Femur (tissue), 1 donor: ENCODE measurements around the gene ABCC4.

ENCODE experiments used
- DNase-seq: peaks from one replicate; pipeline ENCODE4 v3.0.0-alpha.2; 2017

ABCC4 gene

DNA sequence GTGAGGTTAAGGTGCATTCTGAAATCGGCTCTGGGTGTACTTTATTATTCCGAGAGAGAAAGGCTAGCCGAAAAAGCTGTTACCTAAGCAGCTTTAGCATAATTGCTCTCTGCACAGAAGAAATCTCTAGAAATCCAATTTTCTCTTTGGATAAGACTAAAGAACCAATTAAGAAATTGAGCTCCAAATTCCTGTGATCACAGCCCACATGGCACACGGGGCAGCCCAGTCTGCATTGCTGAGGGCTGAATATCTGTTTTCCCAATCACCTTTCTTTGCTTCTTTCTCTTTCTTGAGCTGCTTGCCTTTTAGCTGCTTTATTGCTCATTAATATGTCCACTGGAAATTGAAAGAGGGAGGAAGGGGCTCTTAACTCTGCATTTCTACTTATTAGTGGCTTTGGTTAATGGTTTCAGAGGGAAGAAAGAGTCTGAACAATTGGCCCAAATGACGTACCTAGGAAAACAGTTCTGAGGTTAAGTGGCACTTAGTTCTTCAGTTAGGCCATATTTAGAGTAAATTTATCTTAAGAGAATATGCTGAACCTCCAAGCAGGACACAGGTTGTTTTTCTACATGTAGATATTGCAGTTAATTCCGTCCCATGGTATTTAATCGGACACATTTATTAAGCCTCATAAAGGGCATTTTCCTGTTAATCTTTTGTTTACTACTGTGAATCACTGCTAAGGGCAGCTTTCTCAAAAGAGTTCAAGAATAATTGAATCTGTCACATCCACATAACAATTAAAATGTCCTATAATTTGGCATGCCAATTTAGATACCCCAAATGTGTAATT lies 265.7 kb downstream of the ABCC4 start:
- DNase-seq = no peak

DNA sequence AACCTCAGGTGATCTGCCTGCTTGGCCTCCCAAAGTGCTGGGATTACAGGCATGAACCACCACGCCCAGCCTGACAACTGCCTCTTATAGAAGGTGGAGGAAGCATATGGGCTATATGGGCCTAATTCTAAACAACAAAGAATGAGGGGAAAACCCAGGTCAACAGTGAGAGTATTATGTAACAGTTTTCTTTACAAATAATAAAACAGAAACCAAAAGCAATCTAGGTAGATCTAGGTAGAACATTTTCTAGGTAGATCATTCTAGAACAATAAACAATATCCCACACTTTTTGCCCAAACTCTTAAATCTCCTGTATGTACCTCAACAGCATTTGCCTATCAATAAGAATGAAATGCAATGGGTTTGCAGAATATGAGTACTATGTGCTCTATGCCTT lies 267.4 kb downstream of the ABCC4 start:
- no peak for DNase-seq

DNA sequence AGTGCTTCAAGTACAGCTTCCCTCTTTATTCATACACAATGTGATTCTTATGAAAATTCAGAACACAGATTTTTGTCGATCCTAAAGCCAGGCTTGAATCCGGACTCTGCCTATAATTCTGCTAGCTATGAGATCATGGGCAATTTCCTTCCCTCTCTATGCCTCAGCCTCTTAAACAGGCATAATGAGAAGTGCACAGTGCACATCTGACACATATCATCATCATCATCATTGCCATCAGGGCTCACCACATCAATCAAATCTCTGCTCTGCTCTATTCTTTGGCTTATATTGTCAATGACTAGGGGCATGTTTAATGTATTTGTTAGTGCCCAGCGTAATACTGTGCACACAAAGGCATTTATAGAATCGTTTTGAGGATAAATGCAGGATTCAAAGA lies 269.1 kb downstream of the ABCC4 start:
- no peak for DNase-seq

DNA sequence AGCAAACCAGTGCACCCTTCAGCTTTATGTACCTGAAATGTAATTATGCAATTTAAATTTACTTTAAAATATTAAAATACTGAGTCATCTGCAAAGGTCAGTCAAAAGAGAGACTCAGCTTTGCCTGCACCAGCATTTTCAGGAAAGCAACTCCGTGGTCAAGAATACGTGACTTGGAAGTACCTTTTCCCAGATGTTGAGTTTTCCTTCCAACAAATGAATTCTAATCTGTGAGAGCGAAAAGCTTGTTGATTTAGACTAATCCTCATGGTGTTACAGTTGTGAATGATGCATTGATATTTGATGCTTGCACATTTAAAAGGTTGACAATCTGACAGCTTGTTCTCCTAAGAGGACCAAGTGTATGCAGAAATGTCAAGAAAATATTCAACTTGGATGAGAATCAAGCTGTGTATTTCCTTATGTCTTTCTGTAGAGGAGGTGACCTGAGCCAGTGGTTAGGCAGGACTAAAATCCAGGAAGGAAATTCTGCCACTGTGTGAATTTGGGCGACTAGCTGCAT lies 270.4 kb downstream of the ABCC4 start:
- DNase-seq = no peak

DNA sequence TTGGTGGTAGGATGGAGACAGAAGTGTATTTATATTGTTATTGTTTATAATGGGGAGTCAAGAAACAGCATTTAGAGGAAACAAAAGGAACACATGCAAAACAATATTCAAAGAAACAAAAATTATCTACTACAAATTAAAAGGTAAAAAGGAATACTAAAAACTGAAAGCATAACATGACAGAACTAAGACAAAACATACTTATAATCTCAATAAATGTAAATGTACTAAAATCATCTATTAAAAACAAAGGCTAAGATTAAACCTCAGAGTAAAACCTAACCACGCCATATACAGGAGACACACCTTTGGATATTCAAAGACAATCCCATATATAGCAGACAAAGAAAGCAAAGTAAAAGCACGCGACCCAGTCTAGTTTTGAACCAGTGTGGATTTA lies 273.6 kb downstream of the ABCC4 start:
- no peak for DNase-seq

DNA sequence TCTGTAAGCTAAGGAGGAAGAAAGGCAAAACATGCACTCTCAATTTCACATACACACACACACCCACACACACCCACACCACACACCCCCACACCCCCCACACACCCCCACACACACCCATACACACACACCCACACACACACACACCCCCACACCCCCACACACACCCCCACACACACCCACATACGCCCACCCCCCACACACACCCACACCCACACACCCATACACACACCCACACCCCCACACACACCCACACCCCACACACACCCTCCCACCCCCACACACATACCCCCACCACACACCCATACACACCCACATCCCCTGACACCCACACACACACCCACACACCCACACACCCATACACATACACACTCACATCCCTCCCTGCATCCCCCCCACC lies 276.1 kb downstream of the ABCC4 start:
- DNase-seq = no peak

DNA sequence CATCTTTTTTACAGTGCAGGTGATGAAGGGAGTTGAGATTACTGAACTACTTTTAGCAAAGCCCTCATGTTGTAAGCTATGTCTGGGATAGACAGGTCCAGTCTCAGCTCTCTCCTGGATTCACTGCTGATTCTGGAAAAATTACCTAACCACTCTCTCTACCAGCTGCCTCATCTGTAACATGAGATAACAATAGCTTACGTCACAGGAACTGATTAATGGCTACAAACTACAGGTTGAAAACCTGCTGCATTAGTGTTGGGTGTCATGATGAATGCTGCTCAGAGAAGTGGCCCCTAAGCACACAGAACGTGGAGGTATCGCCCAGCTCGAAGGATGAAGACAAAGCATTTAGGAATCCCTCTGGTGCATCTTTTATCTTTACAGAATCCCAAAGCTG lies 277.8 kb downstream of the ABCC4 start:
- DNase-seq = no peak

DNA sequence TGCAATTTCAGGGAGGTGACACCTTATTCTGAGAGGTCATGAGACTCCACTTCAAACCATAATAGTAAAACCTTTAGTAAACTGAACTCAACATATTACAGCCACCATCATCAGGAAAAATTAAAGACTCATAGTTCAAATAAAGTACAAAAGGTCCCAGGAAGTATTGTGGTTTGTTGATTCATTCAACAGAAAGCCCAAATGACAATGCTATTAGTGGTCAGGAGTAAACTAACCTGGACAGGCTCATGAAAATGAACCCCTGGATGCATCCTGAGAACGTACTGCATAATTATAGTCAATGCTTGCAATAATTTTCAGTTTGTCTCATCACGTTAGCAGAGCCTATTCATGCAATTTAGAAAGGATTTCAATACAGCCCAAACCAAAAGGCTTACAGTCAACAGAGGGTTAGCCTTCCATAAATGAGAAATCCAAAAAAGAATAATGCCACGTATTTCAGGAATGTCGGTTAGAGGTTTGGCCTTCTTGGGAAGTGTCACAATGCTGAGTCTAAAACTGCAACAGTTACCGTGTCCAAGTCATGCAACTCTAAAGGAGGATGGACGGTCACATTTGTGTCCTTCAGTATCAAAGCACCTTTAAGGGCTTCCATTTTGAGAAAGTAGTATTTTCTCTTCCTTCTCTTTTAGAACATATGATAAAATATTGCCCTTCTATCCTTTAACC lies 280.8 kb downstream of the ABCC4 start:
- DNase-seq = no peak

DNA sequence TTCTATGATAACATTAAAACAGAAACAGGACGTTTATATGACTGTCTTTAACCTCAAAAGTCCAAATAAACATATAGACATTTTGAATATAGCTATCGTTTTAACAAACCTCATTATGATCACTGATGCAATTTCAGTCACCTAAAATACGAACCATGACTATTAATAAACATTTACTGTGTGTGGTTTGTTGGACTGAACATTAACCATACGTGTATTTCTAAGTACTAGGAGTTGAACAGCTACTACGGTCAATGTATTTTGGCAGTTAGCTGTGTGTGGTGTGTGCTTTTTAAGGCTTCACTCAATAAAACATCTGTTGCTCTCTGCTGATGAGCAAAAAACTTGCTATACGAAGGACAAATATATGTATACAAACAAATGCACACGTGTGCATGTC lies 281.4 kb downstream of the ABCC4 start:
- DNase-seq = no peak

DNA sequence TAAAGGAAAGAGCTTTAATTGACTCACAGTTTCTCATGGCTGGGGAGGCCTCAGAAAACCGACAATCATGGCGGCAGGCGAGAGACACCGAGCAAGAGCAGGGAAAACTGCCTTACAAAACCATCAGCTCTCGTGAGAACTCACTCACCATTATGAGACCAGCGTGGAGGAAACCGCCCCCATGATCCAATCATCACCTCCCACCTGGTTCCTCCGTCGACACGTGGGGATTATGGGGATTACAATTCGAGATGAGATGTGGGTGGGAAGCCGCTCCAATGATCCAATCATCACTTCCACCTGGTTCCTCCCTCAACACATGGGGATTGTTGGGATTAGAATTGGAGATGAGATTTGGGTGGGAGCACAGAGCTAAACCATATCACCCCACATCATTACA lies 293.9 kb downstream of the ABCC4 start:
- DNase-seq = no peak

DNA sequence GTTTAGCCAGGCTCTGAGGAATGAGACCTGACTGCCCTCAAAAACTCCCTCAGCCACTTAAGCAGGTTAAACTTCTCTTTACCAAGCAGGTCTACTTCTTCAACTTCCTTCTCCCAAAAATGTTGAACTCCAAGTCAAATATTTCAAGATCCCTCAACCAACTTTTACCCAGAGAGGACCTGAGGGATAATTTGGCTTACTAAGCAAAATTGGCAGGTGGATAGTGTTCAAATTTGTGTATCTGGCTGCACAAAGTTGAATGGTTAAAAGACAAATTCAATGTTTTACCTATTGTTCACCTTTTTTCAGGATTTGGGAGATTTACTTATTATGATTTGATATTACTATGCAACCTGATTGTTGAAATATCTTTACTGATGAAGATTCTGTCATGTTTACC lies 296.0 kb downstream of the ABCC4 start:
- no peak for DNase-seq

DNA sequence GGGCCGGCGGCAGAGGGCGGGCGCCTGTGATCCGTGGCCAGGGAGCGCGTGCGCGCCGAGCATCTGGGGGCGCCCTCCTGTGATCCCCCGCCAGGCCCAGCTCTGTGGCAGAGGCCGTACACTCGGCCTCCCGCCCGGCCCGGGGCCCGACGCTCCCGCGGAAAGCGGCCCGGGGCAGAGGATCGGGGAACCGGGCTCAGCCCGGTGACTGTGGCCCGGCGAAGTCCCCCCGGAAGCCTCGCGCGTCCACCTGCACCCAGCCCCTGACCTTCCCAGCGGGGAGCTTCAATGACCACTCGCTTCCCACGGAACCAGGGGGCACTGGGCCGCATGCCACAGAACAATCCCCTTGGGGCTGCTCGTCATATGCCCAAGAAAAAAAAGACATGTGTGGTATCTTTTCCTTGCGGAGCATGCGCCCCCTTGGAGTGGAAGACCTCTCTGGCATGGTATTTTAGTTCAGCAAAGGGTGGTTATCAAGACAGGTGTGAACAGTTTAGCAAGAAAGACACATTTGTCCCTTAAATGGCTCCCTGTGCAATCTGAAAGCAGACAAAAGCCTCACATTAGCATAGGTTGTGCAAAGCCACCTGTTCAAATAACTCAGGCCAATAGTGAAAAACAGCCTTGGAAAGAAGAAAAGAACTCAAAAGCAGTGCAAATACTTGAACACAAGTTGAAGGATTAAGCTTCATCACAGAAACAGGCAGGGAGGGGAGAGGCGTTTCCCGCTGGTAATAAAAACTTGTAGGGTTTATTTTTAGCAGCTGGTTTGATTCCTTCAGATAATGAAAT lies 298.0 kb downstream of the ABCC4 start:
- peak; percentile 25 for DNase-seq

DNA sequence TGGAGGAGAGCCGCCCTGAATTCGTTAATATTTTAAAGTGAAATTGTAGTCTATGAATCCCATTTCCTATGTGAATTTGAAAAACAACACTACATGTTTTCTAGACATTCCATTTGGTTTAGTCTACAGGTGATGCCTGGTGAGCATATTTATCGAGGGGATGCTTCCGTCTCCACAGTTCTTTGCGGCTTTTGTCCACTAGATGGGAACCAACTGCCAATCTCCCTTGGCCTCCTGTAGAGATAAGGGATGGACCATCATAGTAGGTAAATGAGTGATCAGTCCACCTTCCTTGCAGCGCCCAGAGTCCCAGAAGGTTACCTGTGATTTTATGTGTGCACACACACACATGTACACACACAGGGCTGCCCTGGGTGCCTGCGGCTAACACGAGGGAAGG lies 299.1 kb downstream of the ABCC4 start:
- DNase-seq = no peak

DNA sequence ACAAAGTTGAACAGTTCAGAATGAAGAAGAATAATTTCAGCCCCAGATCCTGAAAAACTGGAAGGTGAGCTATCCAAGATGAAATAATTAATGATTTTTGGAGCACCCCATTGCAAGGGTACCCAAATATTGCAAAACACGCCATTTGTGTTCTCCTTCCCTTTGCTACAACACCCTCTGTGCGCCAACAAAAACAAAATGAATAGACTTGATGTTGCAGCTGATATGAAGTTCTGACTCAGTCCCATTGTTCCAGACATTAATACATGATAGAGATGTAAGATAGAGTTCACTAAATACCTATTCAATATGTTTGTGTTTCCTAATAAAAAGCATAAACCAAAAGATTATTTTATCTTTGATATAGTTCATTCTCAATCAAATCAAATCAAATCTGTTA lies 301.4 kb downstream of the ABCC4 start:
- no peak for DNase-seq

DNA sequence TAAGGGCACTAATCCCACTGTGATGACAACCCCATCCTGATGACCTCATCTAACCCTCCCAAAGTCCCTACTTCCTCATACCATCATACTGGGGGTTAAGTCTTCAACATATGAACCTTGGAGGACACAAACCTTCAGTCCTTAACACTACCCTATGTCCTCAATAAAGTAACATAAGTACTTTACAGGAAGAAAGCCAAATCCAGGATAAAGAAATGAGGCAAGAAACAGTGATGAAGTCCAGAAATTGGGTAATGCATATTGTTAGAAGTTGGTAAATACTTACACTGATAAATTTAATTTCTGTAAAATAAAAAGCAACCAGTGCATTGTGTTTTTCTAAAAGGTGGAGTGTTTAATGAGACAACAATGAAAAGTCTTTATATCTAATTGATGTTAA lies 304.1 kb downstream of the ABCC4 start:
- no peak for DNase-seq

DNA sequence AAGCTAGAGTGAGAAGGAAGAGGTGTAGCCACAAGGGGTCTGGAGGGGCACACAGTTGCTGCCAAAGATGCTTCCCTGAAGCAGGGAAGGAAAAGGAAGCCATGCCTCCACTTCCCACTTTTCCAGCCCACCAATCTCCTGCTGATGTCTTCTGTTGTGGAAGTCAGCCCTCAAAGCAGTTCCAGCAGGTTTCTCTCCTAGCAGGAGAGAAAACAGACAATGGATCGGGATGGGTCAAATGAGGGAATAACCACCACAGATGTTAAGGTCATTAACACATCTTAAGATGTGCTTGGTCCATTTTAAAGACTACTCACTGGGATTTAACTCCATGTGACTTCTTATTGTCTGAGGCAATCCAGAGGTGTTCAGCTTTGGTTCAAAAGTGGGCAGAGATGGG lies 304.8 kb downstream of the ABCC4 start:
- DNase-seq = no peak

DNA sequence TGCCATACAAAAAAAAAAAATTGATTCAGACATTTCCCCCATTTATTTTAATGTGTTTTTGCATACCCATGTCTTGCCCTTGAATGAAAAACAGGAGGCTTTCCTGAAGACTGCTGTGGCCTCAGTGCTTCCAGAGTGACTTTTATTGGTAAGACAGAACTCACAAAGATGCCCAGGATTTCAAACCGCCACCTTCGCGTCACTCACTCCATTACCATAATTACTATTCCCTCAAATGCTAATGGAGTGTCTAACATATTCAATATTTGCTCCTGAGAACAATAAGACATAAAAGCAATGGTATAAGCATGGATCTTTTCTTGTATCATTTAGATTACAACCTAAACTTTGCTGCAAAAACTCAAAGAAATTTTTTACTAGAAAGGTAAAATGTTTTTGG lies 306.7 kb downstream of the ABCC4 start:
- DNase-seq = no peak

DNA sequence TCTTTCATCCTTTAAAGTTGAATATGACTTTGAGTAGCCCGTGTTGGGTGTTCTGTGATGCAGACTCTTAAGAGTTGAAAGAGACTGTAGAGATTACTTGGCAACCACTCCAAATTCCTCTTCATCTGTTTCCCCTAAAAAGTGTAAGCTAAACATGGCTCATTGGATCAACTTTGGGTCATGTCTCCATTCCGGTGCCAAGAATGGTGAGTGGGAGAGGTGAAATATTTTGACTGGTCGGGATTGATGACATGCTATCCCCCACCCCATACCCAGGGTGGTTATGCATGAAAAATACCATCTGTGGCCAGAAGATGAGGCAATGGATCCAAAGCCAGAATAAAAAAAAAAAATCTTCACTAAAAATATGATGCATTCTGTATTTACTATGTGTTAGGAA lies 307.6 kb downstream of the ABCC4 start:
- DNase-seq = no peak

DNA sequence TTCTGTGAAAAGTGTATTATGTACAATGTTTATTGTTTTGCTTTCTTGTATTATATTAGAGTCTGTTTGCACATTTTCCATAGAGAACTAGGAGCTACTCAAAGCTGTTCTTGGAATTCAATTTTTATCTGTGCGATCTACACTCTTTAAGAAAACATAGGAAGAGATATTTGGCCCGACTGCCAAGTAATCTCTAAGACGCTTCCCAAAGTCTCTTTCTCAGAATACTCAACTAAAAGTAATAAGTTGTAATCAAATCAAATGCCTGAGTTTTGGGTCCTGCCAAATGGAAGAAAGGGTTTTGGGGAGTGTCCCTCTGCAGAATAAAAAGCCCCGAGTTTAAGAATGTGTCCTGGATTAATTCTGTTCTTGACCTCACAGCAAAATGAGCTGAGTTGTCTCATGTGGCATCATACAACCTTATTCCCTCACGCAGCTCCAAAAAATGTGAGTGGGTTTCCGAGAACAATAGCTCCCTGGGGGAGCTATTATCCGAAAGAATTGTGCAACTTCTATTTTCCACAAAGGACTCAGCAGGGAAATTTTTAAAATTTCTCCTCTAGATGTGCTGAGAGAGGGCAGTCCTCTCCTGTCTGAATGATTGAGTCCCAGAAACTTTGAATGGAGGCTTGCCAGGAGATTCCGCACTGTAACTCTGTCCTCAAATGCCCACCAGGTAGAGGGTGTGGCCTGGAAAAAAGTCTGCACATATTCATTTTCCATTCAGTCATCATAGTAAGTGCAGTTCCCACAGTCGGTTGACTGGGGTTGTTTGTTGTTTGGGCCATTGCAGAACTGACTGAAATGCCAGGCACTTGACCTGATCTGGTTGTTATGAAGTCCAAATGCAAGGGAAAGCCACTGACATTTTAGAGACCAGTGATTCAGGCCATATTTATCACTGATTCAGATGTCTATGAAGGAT lies 309.0 kb downstream of the ABCC4 start:
- peak; percentile 17 for DNase-seq

DNA sequence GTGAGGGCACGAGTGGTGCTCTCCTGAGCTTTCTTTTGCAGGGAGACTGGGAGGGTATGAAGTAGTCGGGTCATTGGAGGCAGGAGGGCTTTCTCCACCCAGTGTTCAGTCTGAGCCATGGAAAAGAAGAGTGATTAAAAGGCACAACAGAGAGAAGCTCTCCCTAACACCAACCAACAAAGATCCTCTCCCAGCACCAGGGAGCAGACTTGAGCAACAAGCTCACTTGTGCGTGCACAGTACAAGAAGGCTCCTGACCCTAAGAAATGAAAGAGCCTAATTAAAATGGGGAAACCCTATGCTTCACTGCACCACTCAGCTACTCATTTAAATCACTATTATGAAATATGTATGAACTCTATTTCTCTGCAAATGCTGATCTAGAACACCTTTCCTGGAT lies 312.6 kb downstream of the ABCC4 start:
- no peak for DNase-seq

DNA sequence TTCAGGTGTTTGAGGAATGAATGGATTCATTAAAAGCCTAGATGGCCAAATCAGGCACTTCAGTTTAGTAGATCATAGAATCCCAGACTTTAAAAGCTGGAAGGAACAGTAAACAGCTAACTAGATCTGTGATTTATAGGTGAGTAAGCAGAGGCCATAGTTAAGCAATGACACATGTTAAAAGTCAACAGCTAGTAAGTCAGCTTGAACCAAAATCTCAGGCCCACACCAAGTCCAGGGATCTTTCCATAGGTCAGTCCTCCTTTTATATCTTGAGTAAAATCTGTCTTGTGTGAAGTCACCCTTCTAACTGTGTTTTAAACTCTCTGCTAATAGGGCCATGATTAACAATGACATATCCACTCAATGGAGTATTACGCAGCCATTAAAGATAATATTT lies 313.4 kb downstream of the ABCC4 start:
- DNase-seq = no peak

DNA sequence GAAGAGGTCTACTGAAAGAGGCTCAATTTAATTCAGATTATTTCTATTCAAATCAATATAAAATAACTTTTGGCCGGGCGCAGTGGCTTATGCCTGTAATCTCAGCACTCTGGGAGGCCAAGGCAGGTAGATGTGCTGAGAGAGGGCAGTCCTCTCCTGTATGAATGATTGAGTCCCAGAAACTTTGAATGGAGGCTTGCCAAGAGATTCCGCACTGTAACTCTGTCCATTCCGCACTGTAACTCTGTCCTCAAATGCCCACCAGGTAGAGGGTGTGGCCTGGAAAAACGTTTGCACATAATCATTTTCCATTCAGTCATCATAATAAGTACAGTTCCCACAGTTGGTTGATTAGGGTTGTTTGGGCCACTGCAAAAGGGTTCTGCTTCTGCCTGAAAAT lies 314.2 kb downstream of the ABCC4 start:
- no peak for DNase-seq

DNA sequence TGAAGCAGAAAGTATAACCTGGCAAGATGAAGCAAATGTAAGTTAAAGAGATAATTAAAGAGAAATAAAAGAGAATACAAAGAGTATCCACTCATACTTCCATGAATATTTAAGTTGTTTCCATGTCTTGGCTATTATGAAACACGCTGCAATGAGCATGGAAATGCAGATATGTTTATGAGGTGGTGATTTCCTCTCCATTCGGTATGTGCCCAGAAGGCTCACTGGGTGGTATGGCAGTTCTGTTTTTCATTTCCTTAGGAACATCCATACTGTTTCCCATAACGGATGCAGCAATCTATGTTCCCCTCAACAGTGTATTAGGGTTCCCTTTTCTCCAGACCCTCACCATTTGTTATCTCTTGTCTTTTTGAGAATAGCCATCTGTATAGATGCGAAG lies 316.3 kb downstream of the ABCC4 start:
- DNase-seq = no peak
